NT2/D1 (cell line): ENCODE measurements around the gene RNF130.

Source experiments
- DNase-seq: peaks from one replicate; pipeline ENCODE4 v3.0.0-alpha.2; 2011; ENCODE audit warnings: low read depth, low spot score
- H3K27me3 ChIP-seq: 2 replicates; pipeline ENCODE4 v1.6.0; 2011; ENCODE audit warnings: mild to moderate bottlenecking; ENCODE audit not compliant: insufficient read length, insufficient read depth
- H3K36me3 ChIP-seq: 2 replicates; pipeline ENCODE4 v1.6.1; 2011; ENCODE audit warnings: mild to moderate bottlenecking, low read length, mixed read lengths; ENCODE audit not compliant: insufficient read depth, insufficient read length
- H3K4me1 ChIP-seq: 2 replicates; pipeline ENCODE4 v1.5.1; 2011; ENCODE audit not compliant: insufficient read depth, insufficient read length
- H3K4me3 ChIP-seq: 2 replicates; pipeline ENCODE4 v1.5.1; 2011; ENCODE audit warnings: low read depth; ENCODE audit not compliant: insufficient read length
- H3K9ac ChIP-seq: 2 replicates; pipeline ENCODE4 v1.6.0; 2011; ENCODE audit warnings: low read depth; ENCODE audit not compliant: insufficient read length
- H3K9me3 ChIP-seq: 2 replicates; pipeline ENCODE4 v1.5.1; 2011; ENCODE audit warnings: mild to moderate bottlenecking, low read length; ENCODE audit not compliant: insufficient read depth
- SUZ12 ChIP-seq: IDR thresholded peaks from 2 replicates; pipeline ENCODE4 v1.6.1; 2011; ENCODE audit not compliant: insufficient read length, insufficient read depth; ENCODE audit errors: extremely low read depth
- YY1 ChIP-seq: IDR thresholded peaks from 2 replicates; pipeline ENCODE4 v1.6.1; 2011; ENCODE audit not compliant: insufficient read length, insufficient read depth
- ZNF274 ChIP-seq: IDR thresholded peaks from 2 replicates; pipeline ENCODE4 v1.6.1; 2011; ENCODE audit warnings: mild to moderate bottlenecking, low read depth, low read length

RNF130 gene

DNA sequence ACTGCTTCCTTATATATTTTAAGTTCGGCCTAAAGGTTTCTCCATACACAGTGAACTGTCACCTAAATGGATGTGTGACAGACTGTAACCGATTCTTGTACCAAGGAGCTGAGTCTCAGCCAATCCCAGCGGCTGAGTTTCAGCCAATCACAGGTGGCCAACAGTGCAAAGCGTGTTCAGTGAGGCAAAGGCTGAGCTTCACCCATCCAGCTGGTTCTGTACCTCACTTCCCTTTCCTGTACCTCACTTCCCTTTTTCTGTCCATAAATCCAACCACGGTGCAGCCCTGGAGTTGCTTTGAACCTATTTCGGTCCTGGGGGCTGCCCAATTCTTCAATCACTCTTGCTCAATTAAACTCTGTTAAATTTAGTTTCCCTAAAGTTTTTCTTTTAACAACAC, 148.1 kb downstream of the RNF130 start:
- Histone ChIP-seq H3K9me3 (no peaks in the 10 kb centered on the region), H3K4me1 (no peaks in the 10 kb centered on the region), H3K9ac (no peak overlapping the region), H3K4me3 (no peak overlapping the region), H3K27me3 (no peaks in the 10 kb centered on the region), H3K36me3 (no peaks in the 10 kb centered on the region)
- DNase-seq = no peak
- TF ChIP-seq SUZ12 = no peak
- TF ChIP-seq YY1 = no peak
- no peak for TF ChIP-seq ZNF274

DNA sequence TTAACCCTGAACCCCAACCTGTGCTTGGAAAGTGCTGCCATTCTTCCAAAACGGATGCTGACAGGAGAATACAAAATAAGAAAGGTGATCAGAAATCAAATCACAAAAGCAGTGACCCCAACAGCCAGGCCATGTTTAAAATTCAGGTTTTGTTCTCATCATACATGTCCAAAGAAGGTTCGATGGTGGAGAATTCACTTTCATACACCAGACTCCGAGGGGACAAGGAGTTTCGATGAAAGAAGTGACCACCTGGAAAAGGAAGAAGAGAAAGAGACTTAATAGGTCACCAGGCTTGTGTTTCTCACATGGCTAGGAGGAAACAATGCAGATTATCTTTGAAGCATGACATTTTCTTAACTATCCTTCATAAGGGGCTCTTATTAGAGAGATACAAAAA, 151.4 kb downstream of the RNF130 start:
- DNase-seq = no peak
- no peaks in the 10 kb centered on the region for H3K9me3 ChIP-seq
- H3K36me3 ChIP-seq = no peaks in the 10 kb centered on the region
- peaks cover 5% of the 10 kb centered on the region for H3K4me1 ChIP-seq
- H3K9ac ChIP-seq = no peak overlapping the region
- H3K4me3 ChIP-seq = no peak overlapping the region
- H3K27me3 ChIP-seq = no peaks in the 10 kb centered on the region
- no peak for TF ChIP-seq YY1
- TF ChIP-seq ZNF274 = no peak
- TF ChIP-seq SUZ12 = no peak

GRCh38 chr5:179919487-179920060, 152.0 kb downstream of the RNF130 start:
- Histone ChIP-seq H3K4me3 (no peak overlapping the region), H3K27me3 (no peaks in the 10 kb centered on the region), H3K4me1 (peaks cover 6% of the 10 kb centered on the region), H3K36me3 (no peaks in the 10 kb centered on the region), H3K9me3 (no peaks in the 10 kb centered on the region), H3K9ac (no peak overlapping the region)
- TF ChIP-seq SUZ12 = no peak
- TF ChIP-seq ZNF274 = no peak
- TF ChIP-seq YY1 = no peak
- no peak for DNase-seq

- H3K4me1 ChIP-seq = peaks cover 9% of the 10 kb centered on the region
- H3K4me3 ChIP-seq = no peak overlapping the region
- H3K9me3 ChIP-seq = no peaks in the 10 kb centered on the region
- no peaks in the 10 kb centered on the region for H3K36me3 ChIP-seq
- no peak for TF ChIP-seq YY1
- TF ChIP-seq ZNF274 = no peak
- no peak for TF ChIP-seq SUZ12
- no peak overlapping the region for H3K9ac ChIP-seq
- no peaks in the 10 kb centered on the region for H3K27me3 ChIP-seq
- DNase-seq = no peak
Measured at GRCh38 chr5:179918742-179919486, 152.6 kb downstream of the RNF130 start.

GRCh38 chr5:179916523-179916922, 155.0 kb downstream of the RNF130 start:
- no peaks in the 10 kb centered on the region for H3K27me3 ChIP-seq
- TF ChIP-seq SUZ12 = no peak
- TF ChIP-seq YY1 = no peak
- TF ChIP-seq ZNF274 = no peak
- no peaks in the 10 kb centered on the region for H3K36me3 ChIP-seq
- peaks cover 9% of the 10 kb centered on the region for H3K4me1 ChIP-seq
- DNase-seq = no peak
- no peak overlapping the region for H3K4me3 ChIP-seq
- H3K9me3 ChIP-seq = peaks cover 10% of the 10 kb centered on the region; the same call in 1 of the 2 replicates
- H3K9ac ChIP-seq = no peak overlapping the region

DNA sequence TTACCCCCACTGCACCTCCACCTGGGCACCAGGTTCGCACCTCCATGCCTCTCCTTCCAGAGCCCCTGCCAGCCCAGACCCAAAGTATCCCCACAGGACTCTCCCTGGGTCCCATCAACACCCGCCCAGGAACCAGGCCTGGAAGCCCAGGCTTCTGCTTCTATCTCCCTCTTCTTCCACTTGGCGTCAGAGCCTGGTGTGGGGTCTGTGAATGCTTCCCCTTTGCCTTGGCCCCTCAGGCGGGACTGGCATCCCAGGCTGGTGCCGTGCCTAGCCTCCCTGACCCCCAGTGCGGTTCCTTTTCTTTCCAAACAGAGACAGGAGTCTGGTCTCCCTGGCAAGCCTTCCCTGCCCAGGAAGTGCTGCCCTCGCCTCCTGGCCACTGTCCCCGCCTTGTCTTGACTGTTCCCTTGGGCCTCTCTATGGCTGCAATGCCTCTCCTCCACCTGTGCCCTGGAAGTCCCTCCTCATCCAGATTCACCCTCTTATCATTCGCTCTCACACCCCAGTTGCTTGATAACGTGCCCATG, 156.1 kb downstream of the RNF130 start:
- DNase-seq = no peak
- peaks cover 9% of the 10 kb centered on the region for H3K4me1 ChIP-seq
- peaks cover 10% of the 10 kb centered on the region; the same call in 1 of the 2 replicates for H3K9me3 ChIP-seq
- H3K4me3 ChIP-seq = no peak overlapping the region
- TF ChIP-seq YY1 (no peak), SUZ12 (no peak), ZNF274 (no peak)
- no peaks in the 10 kb centered on the region for H3K36me3 ChIP-seq
- H3K9ac ChIP-seq = no peak overlapping the region
- no peaks in the 10 kb centered on the region for H3K27me3 ChIP-seq

DNA sequence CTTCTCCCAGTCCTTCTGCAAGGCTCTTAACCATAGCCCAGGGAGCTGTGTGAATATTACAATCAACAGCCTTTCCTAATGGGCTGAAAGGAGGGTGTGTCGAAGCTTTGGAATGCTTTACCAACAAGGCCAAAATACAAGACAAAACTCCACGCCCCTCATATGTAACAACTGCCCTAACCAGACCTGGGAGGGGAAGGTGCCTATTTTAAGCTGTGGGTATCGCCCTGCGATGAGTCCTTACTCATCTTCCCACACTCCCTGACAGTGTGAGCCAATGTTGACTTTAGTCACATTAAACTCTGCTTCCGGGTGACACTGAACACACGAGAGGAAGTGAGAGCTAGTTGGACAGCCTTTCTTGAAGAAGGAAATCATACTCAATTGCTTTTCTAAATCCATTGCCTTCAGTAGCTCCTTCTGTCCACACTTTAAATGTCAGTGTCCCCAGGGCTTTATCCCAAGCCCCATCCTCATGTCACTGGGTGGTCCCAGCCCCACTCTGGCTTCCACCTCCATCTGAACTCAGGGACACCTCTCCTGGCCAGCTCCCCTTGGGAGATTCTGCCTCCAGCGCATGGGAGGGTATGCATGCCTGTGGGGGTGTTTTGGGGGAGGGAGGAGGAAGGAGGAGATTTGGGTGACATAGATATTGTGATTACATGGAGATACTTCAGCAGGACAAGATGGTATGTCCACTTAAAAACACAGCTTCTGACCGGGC, 157.4 kb downstream of the RNF130 start:
- Histone ChIP-seq H3K9me3 (peaks cover 10% of the 10 kb centered on the region; the same call in 1 of the 2 replicates), H3K36me3 (no peaks in the 10 kb centered on the region), H3K4me3 (no peak overlapping the region), H3K4me1 (peaks cover 9% of the 10 kb centered on the region), H3K9ac (no peak overlapping the region), H3K27me3 (no peaks in the 10 kb centered on the region)
- TF ChIP-seq ZNF274 = no peak
- no peak for TF ChIP-seq YY1
- no peak for TF ChIP-seq SUZ12
- DNase-seq = no peak
